Neural progenitor cell (in vitro differentiated cells): ENCODE data around the gene SCGB1C2.

Experiments
- EZH2phosphoT487 ChIP-seq: fragments of 200-600 bp; sonication (generic); IDR thresholded peaks from 2 replicates; pipeline ENCODE4 v1.6.1; 2017; ENCODE audit warnings: antibody characterized with exemption
- TF ChIP-seq, protein P1 (sequence below): fragments of 200-600 bp; sonication (generic); IDR thresholded peaks from 2 replicates; pipeline ENCODE4 v1.5.1; 2017; ENCODE audit warnings: antibody characterized with exemption, mild to moderate bottlenecking

DNA sequence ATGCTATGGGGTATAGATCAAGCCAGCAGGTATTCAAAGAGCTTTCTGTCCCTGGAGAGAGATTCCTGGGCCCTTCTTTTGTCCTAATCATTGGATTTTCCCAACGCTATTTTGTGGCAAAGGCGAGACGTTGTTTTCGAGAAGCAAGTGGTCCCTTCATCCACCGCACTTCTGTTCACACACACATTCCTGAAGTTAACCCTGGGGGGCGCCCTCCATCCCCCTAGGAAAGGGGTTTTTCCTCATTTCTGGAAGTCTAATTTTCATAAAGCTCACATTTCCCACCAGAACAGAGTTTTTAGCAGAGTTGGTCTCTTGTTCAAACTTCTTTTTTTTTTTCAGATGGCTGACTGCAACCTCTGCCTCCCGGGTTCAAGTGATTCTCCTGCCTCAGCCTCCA is 11.9 kb downstream of the SCGB1C2 start:
- TF ChIP-seq, protein P1, sequence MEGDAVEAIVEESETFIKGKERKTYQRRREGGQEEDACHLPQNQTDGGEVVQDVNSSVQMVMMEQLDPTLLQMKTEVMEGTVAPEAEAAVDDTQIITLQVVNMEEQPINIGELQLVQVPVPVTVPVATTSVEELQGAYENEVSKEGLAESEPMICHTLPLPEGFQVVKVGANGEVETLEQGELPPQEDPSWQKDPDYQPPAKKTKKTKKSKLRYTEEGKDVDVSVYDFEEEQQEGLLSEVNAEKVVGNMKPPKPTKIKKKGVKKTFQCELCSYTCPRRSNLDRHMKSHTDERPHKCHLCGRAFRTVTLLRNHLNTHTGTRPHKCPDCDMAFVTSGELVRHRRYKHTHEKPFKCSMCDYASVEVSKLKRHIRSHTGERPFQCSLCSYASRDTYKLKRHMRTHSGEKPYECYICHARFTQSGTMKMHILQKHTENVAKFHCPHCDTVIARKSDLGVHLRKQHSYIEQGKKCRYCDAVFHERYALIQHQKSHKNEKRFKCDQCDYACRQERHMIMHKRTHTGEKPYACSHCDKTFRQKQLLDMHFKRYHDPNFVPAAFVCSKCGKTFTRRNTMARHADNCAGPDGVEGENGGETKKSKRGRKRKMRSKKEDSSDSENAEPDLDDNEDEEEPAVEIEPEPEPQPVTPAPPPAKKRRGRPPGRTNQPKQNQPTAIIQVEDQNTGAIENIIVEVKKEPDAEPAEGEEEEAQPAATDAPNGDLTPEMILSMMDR: peak; percentile 35
- no peak for TF ChIP-seq EZH2phosphoT487
